ENCODE measurements around the gene WWOX.

Gene WWOX

DNA sequence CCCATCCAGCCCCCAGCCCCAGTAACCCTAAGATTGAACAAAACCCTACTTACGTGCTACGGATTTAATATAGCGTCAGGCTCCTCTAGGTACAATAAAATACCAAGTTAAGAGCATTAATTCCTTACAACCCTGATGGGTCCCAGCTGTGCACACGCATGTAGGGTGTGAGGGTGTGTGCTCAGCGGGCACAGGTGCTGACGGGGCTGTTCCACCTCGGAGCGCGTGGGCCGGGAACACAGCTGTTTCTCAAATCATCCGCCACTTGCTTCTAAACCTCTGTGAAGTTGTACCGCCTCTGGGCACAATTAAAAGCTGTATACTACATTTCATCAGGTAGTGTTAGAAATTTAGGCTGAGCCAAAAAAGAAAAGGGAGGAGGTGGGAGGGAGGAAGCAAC lies 1022.5 kb downstream of the WWOX start:
- Histone ChIP-seq H3K9me3 (ENCODE audit: control insufficient read depth, low read length) (peaks cover 4% of the 10 kb centered on the region), H3K4me3 (ENCODE audit: low read length) (no peak overlapping the region), H3K27me3 (ENCODE audit: control insufficient read depth, insufficient read depth, low read length) (peaks cover 3% of the 10 kb centered on the region), H3K4me1 (ENCODE audit: control insufficient read depth, insufficient read depth, low read length) (no peaks in the 10 kb centered on the region), H3K9ac (ENCODE audit: low read length) (no peak overlapping the region), H3K36me3 (ENCODE audit: control insufficient read depth, insufficient read depth, low read length) (no peaks in the 10 kb centered on the region)

DNA sequence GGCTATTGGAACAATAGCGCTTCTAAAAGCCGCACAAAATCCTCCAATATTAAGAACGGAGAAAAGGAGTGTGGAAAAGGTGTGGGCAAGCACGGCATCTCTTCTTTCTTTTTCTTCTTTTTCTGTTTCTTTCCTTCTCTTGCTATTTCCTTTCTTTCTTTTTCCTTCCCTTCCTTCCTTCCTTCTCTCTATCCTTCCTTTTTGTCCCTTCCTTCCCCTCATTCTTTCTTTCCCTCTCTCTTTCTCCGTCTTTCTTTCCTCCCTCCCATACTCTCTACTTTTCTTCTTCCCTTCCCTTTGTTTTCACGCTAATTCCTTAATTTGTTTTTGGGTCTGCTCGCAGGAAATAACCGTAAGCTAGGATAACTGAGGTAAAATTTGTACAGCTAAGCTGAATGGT lies 1022.9 kb downstream of the WWOX start:
- H3K27me3 ChIP-seq (ENCODE audit: control insufficient read depth, insufficient read depth, low read length): peaks cover 3% of the 10 kb centered on the region
- no peak overlapping the region for H3K4me3 ChIP-seq (ENCODE audit: low read length)
- no peak overlapping the region for H3K9ac ChIP-seq (ENCODE audit: low read length)
- H3K4me1 ChIP-seq (ENCODE audit: control insufficient read depth, insufficient read depth, low read length): no peaks in the 10 kb centered on the region
- no peaks in the 10 kb centered on the region for H3K36me3 ChIP-seq (ENCODE audit: control insufficient read depth, insufficient read depth, low read length)
- no peaks in the 10 kb centered on the region for H3K9me3 ChIP-seq (ENCODE audit: control insufficient read depth, low read length)

DNA sequence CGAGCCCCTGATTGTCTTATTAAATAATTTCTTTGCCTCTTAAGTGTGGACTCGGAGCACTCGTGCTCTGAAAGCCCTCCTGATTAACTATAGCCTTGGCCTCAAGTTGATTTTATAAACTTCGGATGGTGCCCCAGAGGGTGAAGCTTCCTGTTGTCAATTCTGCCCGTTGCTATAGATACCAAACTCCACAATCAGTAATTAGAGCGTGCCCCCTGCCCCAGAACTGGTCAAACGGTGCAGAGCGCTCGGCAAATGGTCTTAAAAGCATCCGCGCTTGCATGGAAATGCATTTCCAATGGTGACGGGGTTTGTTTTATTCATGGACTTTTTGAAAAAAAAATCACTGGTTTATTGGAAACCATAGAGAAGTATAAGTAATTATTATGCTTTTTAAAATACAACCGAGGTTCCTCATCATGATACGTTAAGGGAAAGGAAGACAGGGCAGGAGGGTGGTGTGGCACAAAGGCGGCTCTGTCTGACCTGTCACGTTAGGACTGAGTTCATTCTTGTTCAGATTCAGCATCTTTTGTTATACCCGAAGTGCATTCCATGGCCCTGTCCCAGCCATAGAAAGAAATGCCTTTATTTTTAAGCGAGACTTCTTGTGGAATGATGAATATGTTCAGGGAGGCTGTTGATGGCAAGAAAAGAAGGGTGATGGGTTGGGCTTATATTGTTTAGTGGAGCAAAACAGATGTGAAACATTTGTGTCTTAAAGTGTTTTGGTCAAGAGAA lies 1024.7 kb downstream of the WWOX start:
- Histone ChIP-seq H3K36me3 (ENCODE audit: control insufficient read depth, insufficient read depth, low read length) (no peaks in the 10 kb centered on the region), H3K27me3 (ENCODE audit: control insufficient read depth, insufficient read depth, low read length) (peaks cover 3% of the 10 kb centered on the region), H3K9ac (ENCODE audit: low read length) (no peak overlapping the region), H3K4me1 (ENCODE audit: control insufficient read depth, insufficient read depth, low read length) (no peaks in the 10 kb centered on the region), H3K9me3 (ENCODE audit: control insufficient read depth, low read length) (no peaks in the 10 kb centered on the region), H3K4me3 (ENCODE audit: low read length) (no peak overlapping the region)

DNA sequence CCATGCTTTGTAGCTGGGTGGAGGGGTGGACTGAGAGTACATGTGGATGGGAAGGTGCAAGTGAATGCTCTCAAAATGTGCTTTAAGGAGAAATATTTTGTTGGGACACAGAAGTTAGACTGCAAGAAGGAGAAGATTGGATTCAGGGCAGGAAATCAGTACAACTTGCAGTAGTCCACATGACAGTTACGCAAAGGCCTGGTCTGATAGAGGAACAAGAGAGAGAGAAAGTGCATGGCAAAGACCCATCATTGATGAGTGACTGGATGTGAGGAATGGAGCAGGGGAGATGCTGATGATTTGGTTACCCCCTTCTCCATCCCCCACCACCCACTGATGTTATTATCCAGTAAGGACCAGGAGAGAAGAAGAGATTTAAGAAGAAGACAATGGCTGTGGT lies 1028.3 kb downstream of the WWOX start:
- Histone ChIP-seq H3K4me1 (ENCODE audit: control insufficient read depth, insufficient read depth, low read length) (no peaks in the 10 kb centered on the region), H3K9ac (ENCODE audit: low read length) (no peak overlapping the region), H3K4me3 (ENCODE audit: low read length) (no peak overlapping the region), H3K36me3 (ENCODE audit: control insufficient read depth, insufficient read depth, low read length) (no peaks in the 10 kb centered on the region), H3K27me3 (ENCODE audit: control insufficient read depth, insufficient read depth, low read length) (no peaks in the 10 kb centered on the region), H3K9me3 (ENCODE audit: control insufficient read depth, low read length) (no peaks in the 10 kb centered on the region)

DNA sequence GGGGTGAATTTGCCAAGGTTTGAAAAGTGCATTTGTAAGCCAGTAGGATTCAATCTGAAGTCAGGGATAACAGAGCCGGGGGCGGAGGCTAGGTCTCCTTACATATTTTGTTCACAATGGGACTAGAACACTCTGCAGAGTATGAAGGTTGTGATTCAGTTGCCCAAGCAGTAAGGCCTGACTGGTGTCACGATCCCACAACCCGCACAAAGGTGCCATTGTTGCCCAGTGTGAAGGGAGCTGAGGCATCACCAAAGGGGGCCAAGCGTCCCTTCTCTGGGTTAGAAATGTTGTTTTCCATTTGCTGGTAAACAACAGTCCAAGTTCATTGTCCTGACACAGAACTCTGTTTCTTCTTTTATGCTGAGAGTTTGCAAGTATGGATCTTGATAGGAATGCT lies 1029.3 kb downstream of the WWOX start:
- H3K4me1 ChIP-seq (ENCODE audit: control insufficient read depth, insufficient read depth, low read length): no peaks in the 10 kb centered on the region
- no peaks in the 10 kb centered on the region for H3K9me3 ChIP-seq (ENCODE audit: control insufficient read depth, low read length)
- H3K9ac ChIP-seq (ENCODE audit: low read length): no peak overlapping the region
- no peaks in the 10 kb centered on the region for H3K27me3 ChIP-seq (ENCODE audit: control insufficient read depth, insufficient read depth, low read length)
- H3K36me3 ChIP-seq (ENCODE audit: control insufficient read depth, insufficient read depth, low read length): no peaks in the 10 kb centered on the region
- no peak overlapping the region for H3K4me3 ChIP-seq (ENCODE audit: low read length)

DNA sequence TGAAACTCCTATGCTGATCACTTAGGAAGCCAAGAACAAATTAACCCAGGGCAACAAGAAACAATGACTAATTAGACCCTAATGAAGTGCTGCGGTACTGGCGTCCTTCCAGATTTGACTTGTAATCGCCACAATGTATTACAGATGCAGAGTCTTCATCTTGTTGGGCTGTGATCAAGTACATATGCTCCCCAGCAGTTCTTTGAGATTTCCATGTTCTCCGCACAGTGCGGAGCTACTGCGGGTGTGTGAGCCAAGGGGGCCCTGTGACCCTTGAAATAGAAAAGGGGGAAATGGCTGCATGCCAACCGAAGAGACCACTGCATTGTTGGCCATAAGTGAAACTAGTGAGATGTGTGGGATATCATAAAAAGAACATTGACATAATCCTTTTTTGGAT lies 1031.2 kb downstream of the WWOX start:
- Histone ChIP-seq H3K9ac (ENCODE audit: low read length) (no peak overlapping the region), H3K27me3 (ENCODE audit: control insufficient read depth, insufficient read depth, low read length) (no peaks in the 10 kb centered on the region), H3K36me3 (ENCODE audit: control insufficient read depth, insufficient read depth, low read length) (no peaks in the 10 kb centered on the region), H3K4me1 (ENCODE audit: control insufficient read depth, insufficient read depth, low read length) (no peaks in the 10 kb centered on the region), H3K4me3 (ENCODE audit: low read length) (no peak overlapping the region), H3K9me3 (ENCODE audit: control insufficient read depth, low read length) (no peaks in the 10 kb centered on the region)

DNA sequence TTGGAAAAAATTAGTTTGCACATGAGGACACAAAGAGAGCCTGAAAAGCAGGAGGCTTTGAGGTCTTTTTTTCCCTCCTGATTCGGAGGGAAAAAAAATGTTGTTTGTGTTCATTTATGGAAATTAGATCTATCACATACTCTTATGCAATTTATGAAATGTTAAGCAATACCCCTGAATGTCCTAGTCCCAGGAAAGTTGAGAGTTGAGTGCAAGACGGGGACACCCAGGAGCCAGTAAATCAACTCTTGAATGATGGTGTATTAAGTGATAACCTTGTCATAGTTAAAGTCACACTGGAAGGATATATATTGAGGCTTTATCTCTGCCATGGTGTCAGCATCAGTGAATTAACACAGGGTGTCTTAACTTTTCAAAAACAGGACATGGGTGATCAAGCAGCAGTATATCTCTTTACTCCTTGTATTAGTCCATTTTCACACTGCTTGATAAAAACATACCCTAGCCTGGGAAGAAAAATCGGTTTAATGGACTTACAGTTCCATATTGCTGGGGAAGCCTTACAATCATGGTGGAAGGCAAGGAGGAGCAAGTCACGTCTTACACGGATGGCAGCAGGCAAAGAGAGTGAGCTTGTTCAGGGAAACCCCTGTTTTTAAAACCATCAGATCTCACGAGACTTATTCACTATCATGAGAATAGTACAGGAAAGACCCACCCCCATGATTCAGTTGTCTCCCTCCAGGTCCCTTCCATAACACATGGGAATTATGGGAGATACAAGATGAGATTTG lies 1032.0 kb downstream of the WWOX start:
- no peaks in the 10 kb centered on the region for H3K9me3 ChIP-seq (ENCODE audit: control insufficient read depth, low read length)
- no peaks in the 10 kb centered on the region for H3K27me3 ChIP-seq (ENCODE audit: control insufficient read depth, insufficient read depth, low read length)
- H3K4me3 ChIP-seq (ENCODE audit: low read length): no peak overlapping the region
- H3K9ac ChIP-seq (ENCODE audit: low read length): no peak overlapping the region
- no peaks in the 10 kb centered on the region for H3K4me1 ChIP-seq (ENCODE audit: control insufficient read depth, insufficient read depth, low read length)
- no peaks in the 10 kb centered on the region for H3K36me3 ChIP-seq (ENCODE audit: control insufficient read depth, insufficient read depth, low read length)

DNA sequence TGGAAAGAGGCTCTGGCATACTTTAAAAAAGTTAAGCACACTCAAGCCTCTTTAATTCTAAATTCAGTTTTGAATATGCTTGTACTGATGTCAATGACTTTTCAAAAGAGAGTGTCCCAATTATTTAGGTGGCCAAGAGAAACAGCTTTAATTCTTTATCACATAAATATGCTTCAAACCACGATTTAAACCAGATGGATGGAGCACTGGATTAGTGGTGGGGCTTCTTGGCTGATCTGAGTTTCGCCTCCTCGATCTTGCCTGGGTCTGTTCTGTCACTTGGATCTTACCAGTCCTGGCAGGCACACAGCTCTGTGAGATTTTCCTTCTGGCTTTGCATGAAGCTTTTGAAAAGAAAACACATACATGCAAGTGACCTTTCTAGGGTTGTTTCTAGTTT lies 1033.2 kb downstream of the WWOX start:
- H3K4me1 ChIP-seq (ENCODE audit: control insufficient read depth, insufficient read depth, low read length): no peaks in the 10 kb centered on the region
- H3K27me3 ChIP-seq (ENCODE audit: control insufficient read depth, insufficient read depth, low read length): no peaks in the 10 kb centered on the region
- H3K4me3 ChIP-seq (ENCODE audit: low read length): no peak overlapping the region
- no peaks in the 10 kb centered on the region for H3K36me3 ChIP-seq (ENCODE audit: control insufficient read depth, insufficient read depth, low read length)
- H3K9me3 ChIP-seq (ENCODE audit: control insufficient read depth, low read length): no peaks in the 10 kb centered on the region
- no peak overlapping the region for H3K9ac ChIP-seq (ENCODE audit: low read length)

DNA sequence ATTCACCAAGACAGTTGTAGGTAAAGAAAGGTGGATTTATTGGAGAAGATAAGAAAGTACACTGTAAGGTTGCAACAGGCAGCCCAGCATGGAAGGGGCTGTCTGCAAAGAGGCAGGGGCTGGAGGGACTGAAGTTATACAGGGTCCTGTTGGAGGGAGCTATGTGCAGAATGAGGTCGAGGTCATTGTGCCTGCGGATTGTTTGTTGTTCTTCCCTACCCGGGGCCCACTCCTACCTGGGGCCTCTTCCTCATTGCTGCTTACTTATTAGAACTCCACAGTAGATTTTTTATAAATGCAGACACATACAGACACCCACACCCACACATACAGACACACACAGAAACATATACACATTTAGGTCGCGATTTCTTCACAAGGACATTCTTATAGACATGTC lies 1034.8 kb downstream of the WWOX start:
- no peaks in the 10 kb centered on the region for H3K27me3 ChIP-seq (ENCODE audit: control insufficient read depth, insufficient read depth, low read length)
- H3K4me3 ChIP-seq (ENCODE audit: low read length): no peak overlapping the region
- H3K36me3 ChIP-seq (ENCODE audit: control insufficient read depth, insufficient read depth, low read length): no peaks in the 10 kb centered on the region
- H3K4me1 ChIP-seq (ENCODE audit: control insufficient read depth, insufficient read depth, low read length): no peaks in the 10 kb centered on the region
- no peak overlapping the region for H3K9ac ChIP-seq (ENCODE audit: low read length)
- no peaks in the 10 kb centered on the region for H3K9me3 ChIP-seq (ENCODE audit: control insufficient read depth, low read length)

DNA sequence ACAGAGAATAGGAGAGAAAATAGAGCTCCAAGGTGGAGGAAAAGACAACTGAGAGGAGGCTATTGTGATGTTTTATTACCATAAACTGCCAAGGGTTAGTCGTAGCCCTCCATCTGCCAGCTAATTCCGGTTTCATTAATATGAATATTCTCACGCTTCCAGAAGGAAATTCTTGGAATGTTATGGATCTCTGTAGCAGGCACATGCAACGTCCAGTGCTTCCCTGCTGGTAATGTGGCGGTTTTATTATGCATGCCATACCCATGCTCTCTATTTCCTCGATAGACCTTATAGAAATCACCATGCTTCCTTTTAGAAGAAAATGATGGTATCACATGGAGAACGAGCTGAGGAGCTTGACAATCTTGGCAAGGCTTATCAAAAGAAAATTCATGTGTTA lies 1037.5 kb downstream of the WWOX start:
- Histone ChIP-seq H3K4me1 (ENCODE audit: control insufficient read depth, insufficient read depth, low read length) (no peaks in the 10 kb centered on the region), H3K9ac (ENCODE audit: low read length) (no peak overlapping the region), H3K36me3 (ENCODE audit: control insufficient read depth, insufficient read depth, low read length) (no peaks in the 10 kb centered on the region), H3K4me3 (ENCODE audit: low read length) (no peak overlapping the region), H3K27me3 (ENCODE audit: control insufficient read depth, insufficient read depth, low read length) (no peaks in the 10 kb centered on the region), H3K9me3 (ENCODE audit: control insufficient read depth, low read length) (no peaks in the 10 kb centered on the region)

DNA sequence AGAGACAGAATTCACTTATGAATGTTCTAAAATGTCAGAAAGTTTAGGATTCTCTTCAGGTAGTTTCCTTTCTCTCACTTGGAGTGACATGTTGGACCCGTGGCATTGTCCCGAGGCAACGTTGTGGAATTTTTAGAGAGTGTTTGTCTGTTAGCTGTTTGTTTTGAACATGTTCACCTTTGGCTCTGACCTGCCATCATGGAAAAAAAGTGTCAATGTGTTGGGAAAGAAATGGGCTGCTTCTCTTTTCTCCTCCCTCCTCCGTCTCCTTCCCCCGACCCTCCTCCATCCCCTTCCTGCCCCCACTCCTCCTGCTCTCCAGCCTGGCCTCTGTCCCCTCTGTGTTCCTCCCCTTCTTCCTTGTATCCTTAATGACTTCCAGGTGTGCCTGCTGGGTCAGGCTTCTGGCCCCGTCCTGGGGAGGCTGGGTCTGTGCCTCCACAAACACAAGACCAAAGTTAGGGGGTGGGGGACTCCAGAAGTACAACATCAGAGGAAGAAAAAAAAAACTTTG lies 1038.0 kb downstream of the WWOX start:
- no peaks in the 10 kb centered on the region for H3K27me3 ChIP-seq (ENCODE audit: control insufficient read depth, insufficient read depth, low read length)
- H3K4me3 ChIP-seq (ENCODE audit: low read length): no peak overlapping the region
- no peak overlapping the region for H3K9ac ChIP-seq (ENCODE audit: low read length)
- H3K9me3 ChIP-seq (ENCODE audit: control insufficient read depth, low read length): no peaks in the 10 kb centered on the region
- no peaks in the 10 kb centered on the region for H3K4me1 ChIP-seq (ENCODE audit: control insufficient read depth, insufficient read depth, low read length)
- no peaks in the 10 kb centered on the region for H3K36me3 ChIP-seq (ENCODE audit: control insufficient read depth, insufficient read depth, low read length)

DNA sequence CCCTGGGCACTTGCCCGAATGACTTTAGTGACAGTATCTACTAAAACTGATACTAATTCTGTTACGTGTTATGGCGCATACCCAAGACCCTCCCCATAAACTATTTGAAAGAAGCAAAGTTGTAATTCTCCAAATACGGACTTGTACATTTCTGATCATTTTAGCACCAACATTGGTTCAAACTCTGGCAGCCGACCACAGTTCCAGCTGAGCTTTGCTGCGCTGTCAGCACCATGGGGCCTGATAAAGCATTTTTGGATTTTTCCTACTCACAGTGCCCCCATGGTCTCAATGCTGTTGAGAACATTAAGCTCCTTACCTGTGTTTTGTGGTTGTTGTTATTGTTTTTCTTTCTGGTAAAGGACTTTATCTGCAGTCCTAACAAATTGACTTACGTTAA lies 1040.3 kb downstream of the WWOX start:
- no peak overlapping the region for H3K9ac ChIP-seq (ENCODE audit: low read length)
- H3K4me3 ChIP-seq (ENCODE audit: low read length): no peak overlapping the region
- no peaks in the 10 kb centered on the region for H3K9me3 ChIP-seq (ENCODE audit: control insufficient read depth, low read length)
- no peaks in the 10 kb centered on the region for H3K36me3 ChIP-seq (ENCODE audit: control insufficient read depth, insufficient read depth, low read length)
- no peaks in the 10 kb centered on the region for H3K4me1 ChIP-seq (ENCODE audit: control insufficient read depth, insufficient read depth, low read length)
- no peaks in the 10 kb centered on the region for H3K27me3 ChIP-seq (ENCODE audit: control insufficient read depth, insufficient read depth, low read length)

Measured in mucosa of stomach (tissue), 1 donor.